Keratinocyte (primary cell): Measurements from ENCODE around the gene CLDN9. TPM values are rescaled to one million over a fixed set of nuclear protein-coding genes. Genes with fewer than 3 reads are reported as not detected.

ENCODE experiments used
- DNase-seq: peaks from one replicate; pipeline ENCODE4 v3.0.0-alpha.2; 2011; ENCODE audit warnings: low read depth, missing footprints, low spot score
- FAIRE-seq: peaks from 2 replicates; lab custom pipeline; 2011; peaks lifted over from hg19 to GRCh38; lab: Jason Lieb, UNC
- H2AFZ ChIP-seq: 2 replicates; pipeline ENCODE4 v1.6.0; 2012; ENCODE audit warnings: low read length, control low read depth, inconsistent platforms; ENCODE audit not compliant: control insufficient read depth
- H3K27ac ChIP-seq: 2 replicates; pipeline ENCODE4 v1.5.1; 2011; ENCODE audit warnings: low read length; ENCODE audit not compliant: control insufficient read depth, insufficient read depth
- H3K27me3 ChIP-seq: 3 replicates; pipeline ENCODE4 v1.6.0; 2011; ENCODE audit warnings: low read length; ENCODE audit not compliant: control insufficient read depth, insufficient read depth; ENCODE audit errors: extremely low read depth
- H3K36me3 ChIP-seq, 2 experiments: 2 replicates in 1 of 2; 3 replicates in 1 of 2; pipeline ENCODE4 v1.5.1; 2011; ENCODE audit warnings: low read length in 2 of 2, mild to moderate bottlenecking in 1 of 2; ENCODE audit not compliant: control insufficient read depth in 2 of 2, insufficient read depth in 2 of 2; ENCODE audit errors: extremely low read depth in 1 of 2
- H3K4me1 ChIP-seq: 3 replicates; pipeline ENCODE4 v1.5.1; 2011; ENCODE audit warnings: low read length; ENCODE audit not compliant: control insufficient read depth, insufficient read depth; ENCODE audit errors: extremely low read depth
- H3K4me2 ChIP-seq: 3 replicates; pipeline ENCODE4 v1.6.0; 2011; ENCODE audit warnings: low read depth, low read length; ENCODE audit not compliant: control insufficient read depth, insufficient read depth; ENCODE audit errors: extremely low read depth
- H3K4me3 ChIP-seq, 3 experiments: fragments of 200-600 bp in 1 of 3; sonication (generic) in 1 of 3; 2 replicates in 2 of 3; 3 replicates in 1 of 3; pipeline ENCODE4 v1.5.1; 2011 to 2016; ENCODE audit warnings: low read length in 3 of 3, mild to moderate bottlenecking in 3 of 3, control low read depth in 2 of 3, inconsistent platforms in 1 of 3, low read depth in 1 of 3, mixed read lengths in 1 of 3, mixed run types in 1 of 3, moderate library complexity in 1 of 3; ENCODE audit not compliant: control insufficient read depth in 2 of 3, insufficient read depth in 2 of 3; ENCODE audit errors: extremely low read depth in 1 of 3
- H3K79me2 ChIP-seq: 2 replicates; pipeline ENCODE4 v1.6.0; 2012; ENCODE audit warnings: low read length; ENCODE audit not compliant: control insufficient read depth, insufficient read depth
- H3K9ac ChIP-seq: 3 replicates; pipeline ENCODE4 v1.6.0; 2011; ENCODE audit warnings: low read length; ENCODE audit not compliant: control insufficient read depth, insufficient read depth; ENCODE audit errors: extremely low read depth
- H3K9me1 ChIP-seq: 3 replicates; pipeline ENCODE4 v1.6.0; 2011; ENCODE audit warnings: low read length; ENCODE audit not compliant: control insufficient read depth, insufficient read depth; ENCODE audit errors: extremely low read depth
- H3K9me3 ChIP-seq: 2 replicates; pipeline ENCODE4 v1.5.1; 2012; ENCODE audit warnings: low read depth, low read length; ENCODE audit not compliant: control insufficient read depth
- H4K20me1 ChIP-seq: 3 replicates; pipeline ENCODE4 v1.6.0; 2011; ENCODE audit warnings: low read length; ENCODE audit not compliant: control insufficient read depth, insufficient read depth; ENCODE audit errors: extremely low read depth
- CTCF ChIP-seq, 3 experiments: IDR thresholded peaks in 1 of 3; conservative IDR thresholded peaks in 1 of 3; optimal IDR thresholded peaks in 1 of 3; 2 replicates in 2 of 3; 3 replicates in 1 of 3; pipeline versions ENCODE3 to v1.5.1; 2011; ENCODE audit warnings: low read length in 3 of 3, mild to moderate bottlenecking in 3 of 3, moderate library complexity in 2 of 3, control low read depth in 1 of 3, inconsistent platforms in 1 of 3; ENCODE audit not compliant: insufficient read depth in 2 of 3; ENCODE audit errors: extremely low read depth in 1 of 3
- EZH2 ChIP-seq: IDR thresholded peaks from one replicate; pipeline ENCODE4 v1.6.1; 2012; ENCODE audit warnings: inconsistent platforms, mild to moderate bottlenecking, low read length, moderate library complexity
- dilution Hi-C: fragments of 300-500 bp; cut with MboI; formaldehyde crosslinking; loops from one replicate; pipeline ENCODE4 v1.7.0; 2020; ENCODE audit warnings: low sequenced_read_pairs; ENCODE audit not compliant: extremely low pct_ligation_motif_present
- polyA plus RNA-seq, 5 experiments: library from polyadenylated mRNA; depleted of rRNA in 3 of 5; stranded (reverse) in 3 of 5; stranded (forward) in 1 of 5; unstranded in 1 of 5; fragments of >200 nt; gene quantifications; 1 replicate in 1 of 5; 2 replicates in 3 of 5; 3 replicates in 1 of 5; pipeline versions ENCODE4 v1.2.1 to v1.2.3, GENCODE V29; 2011 to 2012; ENCODE audit warnings: missing spikeins in 2 of 5, low read depth in 1 of 5, low replicate concordance in 1 of 5

Gene CLDN9
- polyA plus RNA-seq, 1 donor (not counting 4 experiments of a cell fraction or from before 2014, with no cell fraction given): not detected

GRCh38 chr16:3047387-3047720 is 34.6 kb downstream of the CLDN9 start:
- dilution Hi-C loops: no loop called here

GRCh38 chr16:3049921-3050481 is 37.3 kb downstream of the CLDN9 start:
- no peak overlapping the region for H3K9ac ChIP-seq
- no peaks in the 10 kb centered on the region for H4K20me1 ChIP-seq
- dilution Hi-C loops: no loop called here
- no peak overlapping the region for H3K27ac ChIP-seq
- no peaks in the 10 kb centered on the region for H3K9me1 ChIP-seq
- TF ChIP-seq EZH2: no peak
- TF ChIP-seq CTCF (optimal IDR thresholded peaks at IDR 0.05 in 1 of 3, IDR thresholded peaks at IDR 0.05 in 1 of 3, conservative IDR thresholded peaks at IDR 0.05 in 1 of 3; ENCODE audit: extremely low read depth in 1 of 3, insufficient read depth in 2 of 3, low read length in 3 of 3): no peak
- H2AFZ ChIP-seq: no peak overlapping the region
- no peaks in the 10 kb centered on the region for H3K79me2 ChIP-seq
- FAIRE-seq (no peak), DNase-seq (no peak)
- peaks cover 0 to 6% of the 10 kb centered on the region in 2 experiments for H3K36me3 ChIP-seq
- H3K9me3 ChIP-seq: no peaks in the 10 kb centered on the region
- H3K4me3 ChIP-seq: no peak overlapping the region
- no peaks in the 10 kb centered on the region for H3K4me1 ChIP-seq
- H3K4me2 ChIP-seq: no peak overlapping the region
- H3K27me3 ChIP-seq: peaks cover 41% of the 10 kb centered on the region

More at GRCh38 chr16:3047387-3047720, 34.6 kb downstream of the CLDN9 start:
- no peaks in the 10 kb centered on the region for H3K36me3 ChIP-seq
- DNase-seq (no peak), FAIRE-seq (no peak)
- no peak overlapping the region for H3K9ac ChIP-seq
- H4K20me1 ChIP-seq: no peaks in the 10 kb centered on the region
- TF ChIP-seq EZH2 (no peak), CTCF (optimal IDR thresholded peaks at IDR 0.05 in 1 of 3, IDR thresholded peaks at IDR 0.05 in 1 of 3, conservative IDR thresholded peaks at IDR 0.05 in 1 of 3; ENCODE audit: extremely low read depth in 1 of 3, insufficient read depth in 2 of 3, low read length in 3 of 3) (no peak)
- H3K4me2 ChIP-seq: no peak overlapping the region
- no peak overlapping the region for H3K27ac ChIP-seq
- no peaks in the 10 kb centered on the region for H3K79me2 ChIP-seq
- peaks cover 46% of the 10 kb centered on the region for H3K27me3 ChIP-seq
- no peaks in the 10 kb centered on the region for H3K4me1 ChIP-seq
- no peaks in the 10 kb centered on the region for H3K9me1 ChIP-seq
- H2AFZ ChIP-seq: no peak overlapping the region
- no peak overlapping the region for H3K4me3 ChIP-seq
- no peaks in the 10 kb centered on the region for H3K9me3 ChIP-seq
